Measurements from ENCODE around the gene TGFA. TPM values are rescaled to one million over a fixed set of nuclear protein-coding genes. Genes with fewer than 3 reads are reported as not detected.

Gene TGFA
- total RNA-seq, 2 experiments from 2014 or later, result 0.47 to 0.88 TPM

- Mint-ChIP-seq H3K9me3 (no peaks in the 10 kb centered on the region), H3K27ac (peak overlapping the region; percentile 16), H3K27me3 (no peaks in the 10 kb centered on the region), H3K36me3 (ENCODE audit: low read depth) (no peaks in the 10 kb centered on the region), H3K4me3 (no peak overlapping the region), H3K4me1 (ENCODE audit: low read depth) (peaks cover 59% of the 10 kb centered on the region)
- H3K9me3 ChIP-seq (ENCODE audit: control insufficient read depth in 1 of 2, insufficient read depth in 1 of 2, low read length in 2 of 2), result no peaks in the 10 kb centered on the region
- H3K4me3 ChIP-seq (ENCODE audit: low read length), result no peak overlapping the region
- ATAC-seq (ENCODE audit: poor library complexity) (peak; percentile 43), DNase-seq (peak in 1 of 14 experiments; percentile 7)
- H3K36me3 ChIP-seq (ENCODE audit: insufficient read depth, low read length), result no peaks in the 10 kb centered on the region
- H3K27ac ChIP-seq (ENCODE audit: low read depth in 1 of 2, low read length in 2 of 2), result no peak overlapping the region
- TF ChIP-seq CTCF (IDR thresholded peaks at IDR 0.05), result no peak
- CTCF ChIA-PET, result no interaction called here
- POLR2A ChIA-PET, result no interaction called here
- H3K27me3 ChIP-seq (ENCODE audit: control insufficient read depth in 1 of 2, insufficient read depth in 2 of 2, low read length in 2 of 2), result no peaks in the 10 kb centered on the region
- intact Hi-C loops (cut with DNase I, micrococcal nuclease), result no loop called here
- H3K4me1 ChIP-seq (ENCODE audit: insufficient read depth, low read length), result peaks cover 46% of the 10 kb centered on the region
Measured at GRCh38 chr2:70471129-70471528, 82.5 kb downstream of the TGFA start.

GRCh38 chr2:70469961-70470360 is 83.7 kb downstream of the TGFA start:
- H3K27me3 ChIP-seq (ENCODE audit: control insufficient read depth in 1 of 2, insufficient read depth in 2 of 2, low read length in 2 of 2), result no peaks in the 10 kb centered on the region
- Mint-ChIP-seq H3K27me3 (no peaks in the 10 kb centered on the region), H3K9me3 (no peaks in the 10 kb centered on the region), H3K27ac (no peak overlapping the region), H3K4me3 (no peak overlapping the region), H3K4me1 (ENCODE audit: low read depth) (peaks cover 48% of the 10 kb centered on the region), H3K36me3 (ENCODE audit: low read depth) (no peaks in the 10 kb centered on the region)
- H3K4me3 ChIP-seq (ENCODE audit: low read length), result no peak overlapping the region
- ATAC-seq (ENCODE audit: poor library complexity), result no peak
- intact Hi-C loops (cut with DNase I, micrococcal nuclease), result no loop called here
- DNase-seq, result no peak
- no peaks in the 10 kb centered on the region for H3K36me3 ChIP-seq (ENCODE audit: insufficient read depth, low read length)
- TF ChIP-seq CTCF (IDR thresholded peaks at IDR 0.05), result no peak
- no peaks in the 10 kb centered on the region for H3K9me3 ChIP-seq (ENCODE audit: control insufficient read depth in 1 of 2, insufficient read depth in 1 of 2, low read length in 2 of 2)
- H3K27ac ChIP-seq (ENCODE audit: low read depth in 1 of 2, low read length in 2 of 2), result no peak overlapping the region
- CTCF ChIA-PET, result no interaction called here
- peaks cover 38% of the 10 kb centered on the region for H3K4me1 ChIP-seq (ENCODE audit: insufficient read depth, low read length)
- POLR2A ChIA-PET, result no interaction called here

GRCh38 chr2:70469435-70469834 is 84.2 kb downstream of the TGFA start:
- Histone ChIP-seq H3K36me3 (ENCODE audit: insufficient read depth, low read length) (no peaks in the 10 kb centered on the region), H3K4me3 (ENCODE audit: low read length) (no peak overlapping the region), H3K4me1 (ENCODE audit: insufficient read depth, low read length) (peaks cover 34% of the 10 kb centered on the region), H3K9me3 (ENCODE audit: control insufficient read depth in 1 of 2, insufficient read depth in 1 of 2, low read length in 2 of 2) (no peaks in the 10 kb centered on the region), H3K27ac (ENCODE audit: low read depth in 1 of 2, low read length in 2 of 2) (no peak overlapping the region), H3K27me3 (ENCODE audit: control insufficient read depth in 1 of 2, insufficient read depth in 2 of 2, low read length in 2 of 2) (no peaks in the 10 kb centered on the region)
- ATAC-seq (ENCODE audit: poor library complexity) (no peak), DNase-seq (no peak)
- no peak overlapping the region for H3K27ac Mint-ChIP-seq
- no peaks in the 10 kb centered on the region for H3K9me3 Mint-ChIP-seq
- intact Hi-C loops (cut with DNase I, micrococcal nuclease), result no loop called here
- H3K36me3 Mint-ChIP-seq (ENCODE audit: low read depth), result no peaks in the 10 kb centered on the region
- ChIA-PET POLR2A (no interaction called here), CTCF (no interaction called here)
- H3K4me3 Mint-ChIP-seq, result no peak overlapping the region
- H3K27me3 Mint-ChIP-seq, result no peaks in the 10 kb centered on the region
- peaks cover 43% of the 10 kb centered on the region for H3K4me1 Mint-ChIP-seq (ENCODE audit: low read depth)
- no peak for TF ChIP-seq CTCF (IDR thresholded peaks at IDR 0.05)
